ENCODE measurements around the gene ZSCAN5B.

ZSCAN5B gene

DNA sequence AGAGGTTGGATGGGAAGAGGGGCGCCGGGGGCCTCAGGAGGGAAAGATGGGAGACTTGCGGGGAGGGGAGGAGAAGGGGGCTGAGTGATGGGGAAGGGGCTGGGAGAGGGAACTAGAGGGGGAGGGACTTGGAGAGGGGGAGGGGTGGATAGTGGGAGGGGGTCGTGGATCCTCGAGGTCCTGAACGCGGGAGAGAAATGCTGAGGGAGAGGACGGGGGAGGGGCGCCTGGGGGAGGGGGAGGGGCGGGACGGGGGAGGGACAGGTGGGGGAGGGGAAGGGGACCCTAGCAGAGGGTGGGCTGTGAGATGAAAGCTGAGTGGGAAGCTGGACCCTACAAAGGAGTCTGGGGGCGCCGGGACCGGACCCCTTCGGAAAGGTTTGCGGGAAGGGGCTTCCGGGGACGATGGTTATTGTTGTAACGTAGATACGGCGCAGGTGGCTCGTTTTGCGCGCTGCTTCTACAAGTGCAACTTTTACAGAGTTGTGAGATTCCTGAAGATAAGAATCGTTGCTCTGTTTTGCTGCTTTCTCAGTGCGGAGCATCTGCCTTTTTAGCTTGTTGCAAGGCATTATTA lies 56.1 kb downstream of the ZSCAN5B start:
- H3K4me3 ChIP-seq (ENCODE audit: low read depth, low read length): peak overlapping the region; percentile 66
- ChIA-PET CTCF (interaction anchor here (0.5 to 2.0 kb wide), 3 partner anchors 11 to 251 kb away, joined by 3 to 8 read pairs (median 4); no protein-coding TSS in a partner anchor), POLR2A (interaction anchor here (1.5 kb wide), 1 partner anchor 20 kb away, joined by 11 read pairs; the partner anchor contains the start of gene ZNF787)
- TF ChIP-seq, protein P1, sequence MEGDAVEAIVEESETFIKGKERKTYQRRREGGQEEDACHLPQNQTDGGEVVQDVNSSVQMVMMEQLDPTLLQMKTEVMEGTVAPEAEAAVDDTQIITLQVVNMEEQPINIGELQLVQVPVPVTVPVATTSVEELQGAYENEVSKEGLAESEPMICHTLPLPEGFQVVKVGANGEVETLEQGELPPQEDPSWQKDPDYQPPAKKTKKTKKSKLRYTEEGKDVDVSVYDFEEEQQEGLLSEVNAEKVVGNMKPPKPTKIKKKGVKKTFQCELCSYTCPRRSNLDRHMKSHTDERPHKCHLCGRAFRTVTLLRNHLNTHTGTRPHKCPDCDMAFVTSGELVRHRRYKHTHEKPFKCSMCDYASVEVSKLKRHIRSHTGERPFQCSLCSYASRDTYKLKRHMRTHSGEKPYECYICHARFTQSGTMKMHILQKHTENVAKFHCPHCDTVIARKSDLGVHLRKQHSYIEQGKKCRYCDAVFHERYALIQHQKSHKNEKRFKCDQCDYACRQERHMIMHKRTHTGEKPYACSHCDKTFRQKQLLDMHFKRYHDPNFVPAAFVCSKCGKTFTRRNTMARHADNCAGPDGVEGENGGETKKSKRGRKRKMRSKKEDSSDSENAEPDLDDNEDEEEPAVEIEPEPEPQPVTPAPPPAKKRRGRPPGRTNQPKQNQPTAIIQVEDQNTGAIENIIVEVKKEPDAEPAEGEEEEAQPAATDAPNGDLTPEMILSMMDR (IDR thresholded peaks at IDR 0.05; ENCODE audit: insufficient read depth, low read length, missing control alignments): no peak
- DNase-seq (ENCODE audit: low read depth, low spot score): no peak

DNA sequence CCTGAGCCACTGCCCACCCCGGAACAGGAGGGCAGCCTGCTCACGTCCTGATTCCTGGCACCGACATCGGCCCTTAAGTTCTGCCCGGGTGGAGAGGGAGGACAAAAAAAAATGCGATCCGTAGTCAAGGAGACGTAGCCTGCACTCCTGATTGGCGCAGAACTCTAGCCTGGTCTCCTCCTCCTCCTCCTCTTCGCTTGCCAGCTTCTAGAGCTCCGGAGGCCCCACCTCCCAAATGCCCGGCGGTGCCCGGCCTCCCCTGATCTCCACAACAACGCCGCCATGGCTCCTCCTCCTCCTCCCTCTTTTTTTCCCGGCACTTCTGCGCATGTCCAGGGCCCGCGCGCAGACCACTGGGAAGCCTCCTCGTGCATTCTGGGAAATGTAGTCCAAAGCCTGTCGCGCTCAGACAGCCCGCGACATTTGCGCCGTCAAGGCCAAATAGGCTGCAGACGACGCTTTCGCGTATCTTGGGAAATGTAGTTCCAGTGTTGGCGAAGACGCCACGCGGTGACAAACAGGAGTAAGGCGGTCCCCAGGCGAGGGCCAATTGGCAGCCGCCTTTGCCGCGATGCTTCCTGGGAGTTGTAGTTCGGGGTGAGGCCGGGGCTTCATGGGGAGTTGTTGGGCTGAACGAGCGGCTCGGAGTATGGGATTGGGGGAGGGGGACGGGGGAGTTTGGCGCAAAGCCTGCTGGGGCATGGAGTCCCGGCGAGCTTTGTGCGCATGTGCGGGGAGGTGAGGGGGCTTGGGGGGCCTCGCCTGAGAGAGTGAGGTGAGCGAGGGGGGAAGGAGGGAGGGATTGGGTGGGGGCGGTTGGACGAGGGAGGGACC lies 56.8 kb downstream of the ZSCAN5B start, which contains the start of gene ZNF444:
ZNF444 (plus strand) TSS at position 705 of the 834 bp plus-strand sequence. CDS start 5,625 bp downstream, outside the sequence.
- ChIA-PET POLR2A (interaction anchor here (0.6 to 1.5 kb wide), 2 partner anchors 19 to 22 kb away, joined by 3 to 11 read pairs; partner anchors contain the start of gene ZNF787), CTCF (interaction anchor here (0.5 kb wide), 1 partner anchor 252 kb away, joined by 3 read pairs; no protein-coding TSS in a partner anchor)
- DNase-seq (ENCODE audit: low read depth, low spot score): peak; percentile 97
- TF ChIP-seq, protein P1 (IDR thresholded peaks at IDR 0.05; ENCODE audit: insufficient read depth, low read length, missing control alignments): no peak
- peak within 1 kb of the TSS; percentile 66 for H3K4me3 ChIP-seq (ENCODE audit: low read depth, low read length)

DNA sequence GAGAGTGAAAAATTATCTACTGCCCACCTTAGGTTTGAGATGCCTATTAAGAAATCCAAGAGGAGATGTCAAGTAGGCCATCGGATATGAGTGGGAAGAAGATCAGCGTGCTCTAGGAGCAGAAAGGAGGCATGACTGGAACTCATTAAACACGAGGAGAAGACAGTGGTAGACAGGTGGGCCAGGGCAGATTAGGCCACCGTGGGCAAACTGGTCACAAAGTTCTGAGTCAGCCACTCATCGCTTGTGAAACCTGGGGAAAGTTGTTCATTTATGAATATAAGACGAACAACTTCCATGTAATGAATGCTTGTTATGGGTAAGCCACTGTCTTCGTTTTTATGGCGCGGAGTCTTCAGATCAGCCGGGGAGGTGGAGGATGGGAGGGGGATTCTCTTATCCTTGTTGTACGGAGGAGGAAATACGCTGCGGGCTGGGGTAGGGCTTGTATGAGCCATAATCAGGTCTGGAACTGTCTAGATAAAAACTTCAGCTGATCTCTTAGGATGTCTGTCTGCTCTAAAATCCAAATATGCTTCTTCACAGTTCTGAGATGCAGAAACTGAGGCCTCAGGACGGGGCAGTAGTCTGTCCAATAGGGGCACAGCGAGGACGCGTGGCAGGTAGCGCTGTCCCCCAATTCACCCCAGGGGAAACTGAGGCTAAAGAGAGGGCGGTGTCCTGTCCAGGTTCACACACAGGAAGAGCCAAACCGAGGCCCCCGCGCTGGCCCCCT lies 57.6 kb downstream of the ZSCAN5B start:
- DNase-seq (ENCODE audit: low read depth, low spot score): no peak
- peak overlapping the region; percentile 63 for H3K4me3 ChIP-seq (ENCODE audit: low read depth, low read length)
- POLR2A ChIA-PET: interaction anchor here (1.5 kb wide), 1 partner anchor 19 kb away, joined by 11 read pairs; the partner anchor contains the start of gene ZNF787
- CTCF ChIA-PET: no interaction called here
- TF ChIP-seq, protein P1 (IDR thresholded peaks at IDR 0.05; ENCODE audit: insufficient read depth, low read length, missing control alignments): no peak

Data from AG04449 (cell line).